ENCODE results near the gene LYPLA2.

GRCh38 chr1:23816906-23817305 lies 26.0 kb downstream of the LYPLA2 start:
- TF ChIP-seq POLR2AphosphoS5 (IDR thresholded peaks at IDR 0.05; ENCODE audit: insufficient read depth in 1 of 2, low read depth in 1 of 2), result no peak
- TF ChIP-seq, protein P1, sequence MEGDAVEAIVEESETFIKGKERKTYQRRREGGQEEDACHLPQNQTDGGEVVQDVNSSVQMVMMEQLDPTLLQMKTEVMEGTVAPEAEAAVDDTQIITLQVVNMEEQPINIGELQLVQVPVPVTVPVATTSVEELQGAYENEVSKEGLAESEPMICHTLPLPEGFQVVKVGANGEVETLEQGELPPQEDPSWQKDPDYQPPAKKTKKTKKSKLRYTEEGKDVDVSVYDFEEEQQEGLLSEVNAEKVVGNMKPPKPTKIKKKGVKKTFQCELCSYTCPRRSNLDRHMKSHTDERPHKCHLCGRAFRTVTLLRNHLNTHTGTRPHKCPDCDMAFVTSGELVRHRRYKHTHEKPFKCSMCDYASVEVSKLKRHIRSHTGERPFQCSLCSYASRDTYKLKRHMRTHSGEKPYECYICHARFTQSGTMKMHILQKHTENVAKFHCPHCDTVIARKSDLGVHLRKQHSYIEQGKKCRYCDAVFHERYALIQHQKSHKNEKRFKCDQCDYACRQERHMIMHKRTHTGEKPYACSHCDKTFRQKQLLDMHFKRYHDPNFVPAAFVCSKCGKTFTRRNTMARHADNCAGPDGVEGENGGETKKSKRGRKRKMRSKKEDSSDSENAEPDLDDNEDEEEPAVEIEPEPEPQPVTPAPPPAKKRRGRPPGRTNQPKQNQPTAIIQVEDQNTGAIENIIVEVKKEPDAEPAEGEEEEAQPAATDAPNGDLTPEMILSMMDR (IDR thresholded peaks at IDR 0.05), result no peak
- no peak for TF ChIP-seq POLR2A (IDR thresholded peaks at IDR 0.05)
